GM12878 (cell line): Measurements from ENCODE around the gene MCOLN1. TPM values are rescaled to one million over a fixed set of nuclear protein-coding genes. Genes with fewer than 3 reads are reported as not detected.

Source experiments
- ATAC-seq: fragments of 200-7000 bp; cut with Tn5 transposase; 3 replicates; pipeline ENCODE4 v1.9.1; 2020; ENCODE audit warnings: mild to moderate bottlenecking, moderate library complexity
- BruUV-seq: library from RNA; stranded (reverse); fragments of 400-500 nt; replicated peaks from 2 replicates; lab custom pipeline; 2021; lab: Mats Ljungman, UMichigan
- CTCF ChIA-PET: fragments of 300-600 bp; sonication (Branson Sonifier 250); formaldehyde crosslinking; extraction: SDS; loops from one replicate; lab custom pipeline; 2021; ENCODE audit warnings: inconsistent platforms; lab: Yijun Ruan, JAX
- POLR2A ChIA-PET: fragments of 350-600 bp; formaldehyde crosslinking; extraction: SDS; loops from one replicate; lab custom pipeline; 2021; ENCODE audit warnings: inconsistent platforms; lab: Charles Lee
- RAD21 ChIA-PET: fragments of 300-600 bp; sonication (Branson Sonifier 250); formaldehyde crosslinking; loops from one replicate; lab custom pipeline; 2023; ENCODE audit warnings: antibody characterized with exemption; ENCODE audit not compliant: unreplicated experiment; lab: Charles Lee
- SMC1A ChIA-PET: fragments of 300-600 bp; sonication (Branson Sonifier 250); formaldehyde crosslinking; loops from one replicate; lab custom pipeline; 2023; ENCODE audit not compliant: unreplicated experiment, uncharacterized antibody; lab: Charles Lee
- DNase-seq: peaks from one replicate; pipeline ENCODE4 v3.0.0-alpha.2; 2011; ENCODE audit warnings: low read depth, low spot score
- FAIRE-seq: peaks from 3 replicates; lab custom pipeline; 2011; peaks lifted over from hg19 to GRCh38; lab: Jason Lieb, UNC
- H2AFZ ChIP-seq: 2 replicates; pipeline ENCODE4 v1.6.0; 2011; ENCODE audit warnings: low read depth, low read length, control low read depth; ENCODE audit not compliant: control insufficient read depth
- H3K27ac ChIP-seq: 2 replicates; pipeline ENCODE4 v1.5.1; 2011; ENCODE audit warnings: control low read depth; ENCODE audit not compliant: control insufficient read depth, insufficient read depth
- H3K27me3 ChIP-seq, 2 experiments: replicated peaks in 1 of 2; 2 replicates each; pipeline versions ENCODE4 v1.6.0 to v1.6.1; 2011; ENCODE audit warnings: low read length in 1 of 2; ENCODE audit not compliant: control insufficient read depth in 2 of 2, insufficient read depth in 2 of 2
- H3K36me3 ChIP-seq, 2 experiments: 2 replicates each; pipeline ENCODE4 v1.5.1; 2011; ENCODE audit warnings: low read length in 1 of 2; ENCODE audit not compliant: control insufficient read depth in 2 of 2, insufficient read depth in 2 of 2
- H3K4me1 ChIP-seq: 2 replicates; pipeline ENCODE4 v1.6.1; 2011; ENCODE audit warnings: mild to moderate bottlenecking, low read length, moderate library complexity, mixed read lengths; ENCODE audit not compliant: control insufficient read depth, insufficient read depth
- H3K4me2 ChIP-seq: 2 replicates; pipeline ENCODE4 v1.6.0; 2011; ENCODE audit warnings: control low read depth; ENCODE audit not compliant: control insufficient read depth, insufficient read depth
- H3K4me3 ChIP-seq: fragments of 200-600 bp; sonication (generic); 2 replicates; pipeline ENCODE4 v1.5.1; 2016
- H3K79me2 ChIP-seq: 2 replicates; pipeline ENCODE4 v1.6.0; 2011; ENCODE audit warnings: low read length; ENCODE audit not compliant: control insufficient read depth, insufficient read depth
- H3K9ac ChIP-seq: 2 replicates; pipeline ENCODE4 v1.8.0; 2011; ENCODE audit warnings: low read length, control low read depth, mixed read lengths; ENCODE audit not compliant: control insufficient read depth, insufficient read depth
- H3K9me3 ChIP-seq: replicated peaks from 3 replicates; pipeline ENCODE4 v1.5.1; 2011; ENCODE audit warnings: mild to moderate bottlenecking, low read length; ENCODE audit not compliant: control insufficient read depth, insufficient read depth
- H4K20me1 ChIP-seq: 2 replicates; pipeline ENCODE4 v1.6.0; 2011; ENCODE audit not compliant: control insufficient read depth, insufficient read depth
- BHLHE40 ChIP-seq, 2 experiments: fragments of 450-650 bp in 1 of 2; IDR thresholded peaks; 2 replicates each; pipeline ENCODE4 v1.6.1; 2011 to 2017; ENCODE audit warnings: low read depth in 2 of 2, borderline replicate concordance in 1 of 2, improper control_type of control experiment in 1 of 2, low read length in 1 of 2, mild to moderate bottlenecking in 1 of 2
- CHD1 ChIP-seq: IDR thresholded peaks from 2 replicates; pipeline ENCODE4 v1.6.1; 2012; ENCODE audit warnings: low read depth, low read length, improper control_type of control experiment
- EP300 ChIP-seq, 2 experiments: fragments of 150-350 bp in 1 of 2; IDR thresholded peaks; 2 replicates each; pipeline ENCODE4 v1.6.1; 2011 to 2012; ENCODE audit warnings: low read depth in 2 of 2, low read length in 2 of 2, borderline replicate concordance in 1 of 2, improper control_type of control experiment in 1 of 2, inconsistent platforms in 1 of 2; ENCODE audit not compliant: control insufficient read depth in 1 of 2
- ESRRA ChIP-seq: IDR thresholded peaks from 2 replicates; pipeline ENCODE4 v1.6.1; 2012; ENCODE audit warnings: mild to moderate bottlenecking, low read length, improper control_type of control experiment
- IRF5 ChIP-seq: fragments of 450-650 bp; IDR thresholded peaks from 2 replicates; pipeline ENCODE4 v1.6.1; 2017; ENCODE audit warnings: borderline replicate concordance
- NR2F1 ChIP-seq: fragments of 450-650 bp; conservative IDR thresholded peaks from 2 replicates; pipeline ENCODE4 v1.6.1; 2017; ENCODE audit warnings: mild to moderate bottlenecking
- SP1 ChIP-seq: IDR thresholded peaks from one replicate; pipeline ENCODE4 v1.6.1; 2011; ENCODE audit warnings: low read depth, low read length
- WGBS: methylation state at CpG from one replicate; pipeline ENCODE4 v1.1.6; 2016; ENCODE audit warnings: low lambda C conversion rate; ENCODE audit not compliant: insufficient replicate concordance, insufficient coverage; ENCODE audit errors: missing lambda C conversion rate; 5-methylcytosine and 5-hydroxymethylcytosine counted together
- in situ Hi-C: fragments of 300-500 bp; cut with MboI; formaldehyde crosslinking; loops from 9 replicates; pipeline ENCODE4 v1.14.3; 2018; ENCODE audit warnings: mixed read lengths
- intact Hi-C: fragments of 100-400 bp; cut with micrococcal nuclease; formaldehyde crosslinking; loops from one replicate; pipeline ENCODE4 v1.14.2; 2022; ENCODE audit not compliant: unreplicated experiment
- polyA plus RNA-seq, 11 experiments: library from polyadenylated mRNA; depleted of rRNA in 4 of 11; unstranded in 6 of 11; stranded (reverse) in 5 of 11; fragments of >200 nt; fragmentation: Nextera tagmentation in 4 of 11; fragmentation: Illumina TruSeq in 1 of 11; extraction: Ambion mirVana in 4 of 11; extraction: Trizol in 1 of 11; gene quantifications; 1 replicate in 1 of 11; 2 replicates in 10 of 11; pipeline versions ENCODE4 v1.2.1 to v1.2.3, GENCODE V29; 2011 to 2016; ENCODE audit warnings: inconsistent platforms in 2 of 11, missing spikeins in 2 of 11, low read depth in 1 of 11
- total RNA-seq, 4 experiments: library from RNA; depleted of rRNA in 3 of 4; stranded (reverse); fragments of >200 nt in 3 of 4; fragmentation: Illumina TruSeq in 1 of 4; extraction: Trizol in 1 of 4; gene quantifications; 2 replicates each; pipeline versions ENCODE4 v1.2.1 to v1.2.3, GENCODE V29; 2013 to 2021
- TF ChIP-seq, protein P1 (sequence below), 3 experiments: IDR thresholded peaks in 2 of 3; conservative IDR thresholded peaks in 1 of 3; 2 replicates each; pipeline ENCODE4 v1.5.1; 2011; ENCODE audit warnings: low read depth in 3 of 3, low read length in 3 of 3, mild to moderate bottlenecking in 3 of 3, control low read depth in 2 of 3, moderate library complexity in 2 of 3, inconsistent platforms in 1 of 3, mixed read lengths in 1 of 3; ENCODE audit not compliant: control insufficient read depth in 2 of 3, insufficient read depth in 1 of 3; ENCODE audit errors: extremely low read depth in 1 of 3

The MCOLN1 gene
- total and polyA plus RNA-seq, 10 of the 15 experiments (the other 5 are each of a cell fraction or from before 2014, with no cell fraction given): 0.42 to 15.6 (median 4.9) TPM

- Histone ChIP-seq H3K27me3 (peaks cover 3 to 4% of the 10 kb centered on the region in 2 experiments; a peak in 2 of 4 replicates), H3K4me3 (0 out of 2 replicates have a peak overlapping the region, but pooled peaks have one; percentile 50), H3K4me2 (peak overlapping the region; percentile 55), H2AFZ (no peak overlapping the region), H3K9ac (no peak overlapping the region), H3K4me1 (no peaks in the 10 kb centered on the region), H4K20me1 (no peaks in the 10 kb centered on the region), H3K79me2 (no peaks in the 10 kb centered on the region), H3K27ac (no peak overlapping the region), H3K36me3 (no peaks in the 10 kb centered on the region), H3K9me3 (no peaks in the 10 kb centered on the region)
- RAD21 ChIA-PET: no interaction called here
- DNase-seq: no peak
- FAIRE-seq: no peak
- SMC1A ChIA-PET: interaction anchor here (1.2 kb wide), 1 partner anchor 137 kb away, joined by 4 read pairs; no protein-coding TSS in a partner anchor
- POLR2A ChIA-PET: no interaction called here
- intact Hi-C loops (no loop called here), in situ Hi-C loops (no loop called here)
- WGBS: 35% methylated on average over 4 of the region's 4 CpGs
- CTCF ChIA-PET: interaction anchor here (0.6 to 2.8 kb wide), 3 partner anchors 19 to 162 kb away, joined by 3 to 6 read pairs (median 3); a partner anchor contains a TSS
- no TSS peak for BruUV-seq
- no peak for ATAC-seq
- no peak for TF ChIP-seq NR2F1
- TF ChIP-seq SP1: no peak
- no peak for TF ChIP-seq EP300 (IDR thresholded peaks at IDR 0.05; ENCODE audit: borderline replicate concordance in 1 of 2, control insufficient read depth in 1 of 2, low read depth in 2 of 2, low read length in 2 of 2)
- TF ChIP-seq, protein P1, sequence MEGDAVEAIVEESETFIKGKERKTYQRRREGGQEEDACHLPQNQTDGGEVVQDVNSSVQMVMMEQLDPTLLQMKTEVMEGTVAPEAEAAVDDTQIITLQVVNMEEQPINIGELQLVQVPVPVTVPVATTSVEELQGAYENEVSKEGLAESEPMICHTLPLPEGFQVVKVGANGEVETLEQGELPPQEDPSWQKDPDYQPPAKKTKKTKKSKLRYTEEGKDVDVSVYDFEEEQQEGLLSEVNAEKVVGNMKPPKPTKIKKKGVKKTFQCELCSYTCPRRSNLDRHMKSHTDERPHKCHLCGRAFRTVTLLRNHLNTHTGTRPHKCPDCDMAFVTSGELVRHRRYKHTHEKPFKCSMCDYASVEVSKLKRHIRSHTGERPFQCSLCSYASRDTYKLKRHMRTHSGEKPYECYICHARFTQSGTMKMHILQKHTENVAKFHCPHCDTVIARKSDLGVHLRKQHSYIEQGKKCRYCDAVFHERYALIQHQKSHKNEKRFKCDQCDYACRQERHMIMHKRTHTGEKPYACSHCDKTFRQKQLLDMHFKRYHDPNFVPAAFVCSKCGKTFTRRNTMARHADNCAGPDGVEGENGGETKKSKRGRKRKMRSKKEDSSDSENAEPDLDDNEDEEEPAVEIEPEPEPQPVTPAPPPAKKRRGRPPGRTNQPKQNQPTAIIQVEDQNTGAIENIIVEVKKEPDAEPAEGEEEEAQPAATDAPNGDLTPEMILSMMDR (IDR thresholded peaks at IDR 0.05 in 2 of 3, conservative IDR thresholded peaks at IDR 0.05 in 1 of 3; ENCODE audit: control insufficient read depth in 2 of 3, extremely low read depth in 1 of 3, insufficient read depth in 1 of 3, low read depth in 3 of 3, low read length in 3 of 3): no peak
- no peak for TF ChIP-seq BHLHE40 (IDR thresholded peaks at IDR 0.05; ENCODE audit: borderline replicate concordance in 1 of 2, low read depth in 2 of 2, low read length in 1 of 2)
- no peak for TF ChIP-seq ESRRA
- no peak for TF ChIP-seq IRF5
- TF ChIP-seq CHD1: no peak
These were observed 5.5 kb upstream of the MCOLN1 start for GRCh38 chr19:7516878-7517277.
